GM12878 (cell line): ENCODE measurements around the gene CSPG5. TPM values are rescaled to one million over a fixed set of nuclear protein-coding genes. Genes with fewer than 3 reads are reported as not detected.

Experiments used
- ATAC-seq: fragments of 200-7000 bp; cut with Tn5 transposase; 3 replicates; pipeline ENCODE4 v1.9.1; 2020; ENCODE audit warnings: mild to moderate bottlenecking, moderate library complexity
- BruUV-seq: library from RNA; stranded (reverse); fragments of 400-500 nt; replicated peaks from 2 replicates; lab custom pipeline; 2021; lab: Mats Ljungman, UMichigan
- CTCF ChIA-PET: fragments of 300-600 bp; sonication (Branson Sonifier 250); formaldehyde crosslinking; extraction: SDS; loops from one replicate; lab custom pipeline; 2021; ENCODE audit warnings: inconsistent platforms; lab: Yijun Ruan, JAX
- POLR2A ChIA-PET: fragments of 350-600 bp; formaldehyde crosslinking; extraction: SDS; loops from one replicate; lab custom pipeline; 2021; ENCODE audit warnings: inconsistent platforms; lab: Charles Lee
- RAD21 ChIA-PET: fragments of 300-600 bp; sonication (Branson Sonifier 250); formaldehyde crosslinking; loops from one replicate; lab custom pipeline; 2023; ENCODE audit warnings: antibody characterized with exemption; ENCODE audit not compliant: unreplicated experiment; lab: Charles Lee
- SMC1A ChIA-PET: fragments of 300-600 bp; sonication (Branson Sonifier 250); formaldehyde crosslinking; loops from one replicate; lab custom pipeline; 2023; ENCODE audit not compliant: unreplicated experiment, uncharacterized antibody; lab: Charles Lee
- DNase-seq: peaks from one replicate; pipeline ENCODE4 v3.0.0-alpha.2; 2011; ENCODE audit warnings: low read depth, low spot score
- FAIRE-seq: peaks from 3 replicates; lab custom pipeline; 2011; peaks lifted over from hg19 to GRCh38; lab: Jason Lieb, UNC
- H2AFZ ChIP-seq: 2 replicates; pipeline ENCODE4 v1.6.0; 2011; ENCODE audit warnings: low read depth, low read length, control low read depth; ENCODE audit not compliant: control insufficient read depth
- H3K27ac ChIP-seq: 2 replicates; pipeline ENCODE4 v1.5.1; 2011; ENCODE audit warnings: control low read depth; ENCODE audit not compliant: control insufficient read depth, insufficient read depth
- H3K27me3 ChIP-seq, 2 experiments: replicated peaks in 1 of 2; 2 replicates each; pipeline versions ENCODE4 v1.6.0 to v1.6.1; 2011; ENCODE audit warnings: low read length in 1 of 2; ENCODE audit not compliant: control insufficient read depth in 2 of 2, insufficient read depth in 2 of 2
- H3K36me3 ChIP-seq, 2 experiments: 2 replicates each; pipeline ENCODE4 v1.5.1; 2011; ENCODE audit warnings: low read length in 1 of 2; ENCODE audit not compliant: control insufficient read depth in 2 of 2, insufficient read depth in 2 of 2
- H3K4me1 ChIP-seq: 2 replicates; pipeline ENCODE4 v1.6.1; 2011; ENCODE audit warnings: mild to moderate bottlenecking, low read length, moderate library complexity, mixed read lengths; ENCODE audit not compliant: control insufficient read depth, insufficient read depth
- H3K4me2 ChIP-seq: 2 replicates; pipeline ENCODE4 v1.6.0; 2011; ENCODE audit warnings: control low read depth; ENCODE audit not compliant: control insufficient read depth, insufficient read depth
- H3K4me3 ChIP-seq: fragments of 200-600 bp; sonication (generic); 2 replicates; pipeline ENCODE4 v1.5.1; 2016
- H3K79me2 ChIP-seq: 2 replicates; pipeline ENCODE4 v1.6.0; 2011; ENCODE audit warnings: low read length; ENCODE audit not compliant: control insufficient read depth, insufficient read depth
- H3K9ac ChIP-seq: 2 replicates; pipeline ENCODE4 v1.8.0; 2011; ENCODE audit warnings: low read length, control low read depth, mixed read lengths; ENCODE audit not compliant: control insufficient read depth, insufficient read depth
- H3K9me3 ChIP-seq: replicated peaks from 3 replicates; pipeline ENCODE4 v1.5.1; 2011; ENCODE audit warnings: mild to moderate bottlenecking, low read length; ENCODE audit not compliant: control insufficient read depth, insufficient read depth
- H4K20me1 ChIP-seq: 2 replicates; pipeline ENCODE4 v1.6.0; 2011; ENCODE audit not compliant: control insufficient read depth, insufficient read depth
- CEBPB ChIP-seq, 2 experiments: fragments of 150-350 bp in 1 of 2; IDR thresholded peaks; 2 replicates each; pipeline ENCODE4 v1.6.1; 2012 to 2014; ENCODE audit warnings: low read depth in 2 of 2, low read length in 2 of 2, borderline replicate concordance in 1 of 2, inconsistent platforms in 1 of 2
- E2F8 ChIP-seq: fragments of 450-650 bp; IDR thresholded peaks from 2 replicates; pipeline ENCODE4 v1.6.1; 2018; ENCODE audit warnings: mild to moderate bottlenecking, low read depth, moderate library complexity; ENCODE audit not compliant: partially characterized antibody
- E4F1 ChIP-seq: fragments of 450-650 bp; IDR thresholded peaks from 2 replicates; pipeline ENCODE4 v1.6.1; 2018; ENCODE audit warnings: borderline replicate concordance, mild to moderate bottlenecking; ENCODE audit not compliant: partially characterized antibody
- KLF5 ChIP-seq: fragments of 450-650 bp; IDR thresholded peaks from 2 replicates; pipeline ENCODE4 v1.6.1; 2014; ENCODE audit warnings: mild to moderate bottlenecking; ENCODE audit not compliant: partially characterized antibody
- NBN ChIP-seq: fragments of 450-650 bp; IDR thresholded peaks from 2 replicates; pipeline ENCODE4 v1.6.1; 2016
- NFIC ChIP-seq: IDR thresholded peaks from 2 replicates; pipeline ENCODE4 v1.6.1; 2012; ENCODE audit warnings: low read depth, mild to moderate bottlenecking, inconsistent platforms, low read length, moderate library complexity
- NKRF ChIP-seq: fragments of 450-650 bp; conservative IDR thresholded peaks from 2 replicates; pipeline ENCODE4 v1.6.1; 2017; ENCODE audit warnings: mild to moderate bottlenecking, moderate library complexity
- PKNOX1 ChIP-seq: fragments of 450-650 bp; IDR thresholded peaks from 2 replicates; pipeline ENCODE4 v1.6.1; 2016; ENCODE audit warnings: mild to moderate bottlenecking
- TCF12 ChIP-seq: IDR thresholded peaks from 2 replicates; pipeline ENCODE4 v1.6.1; 2011; ENCODE audit warnings: low read depth, mild to moderate bottlenecking, low read length
- ZBTB40 ChIP-seq: fragments of 450-650 bp; IDR thresholded peaks from 2 replicates; pipeline ENCODE4 v1.6.1; 2016; ENCODE audit warnings: mild to moderate bottlenecking, moderate library complexity, borderline replicate concordance
- ZNF24 ChIP-seq: fragments of 450-650 bp; IDR thresholded peaks from 2 replicates; pipeline ENCODE4 v1.6.1; 2017; ENCODE audit warnings: antibody characterized with exemption, mild to moderate bottlenecking
- WGBS: methylation state at CpG from one replicate; pipeline ENCODE4 v1.1.6; 2016; ENCODE audit warnings: low lambda C conversion rate; ENCODE audit not compliant: insufficient replicate concordance, insufficient coverage; ENCODE audit errors: missing lambda C conversion rate; 5-methylcytosine and 5-hydroxymethylcytosine counted together
- in situ Hi-C: fragments of 300-500 bp; cut with MboI; formaldehyde crosslinking; loops from 9 replicates; pipeline ENCODE4 v1.14.3; 2018; ENCODE audit warnings: mixed read lengths
- intact Hi-C: fragments of 100-400 bp; cut with micrococcal nuclease; formaldehyde crosslinking; loops from one replicate; pipeline ENCODE4 v1.14.2; 2022; ENCODE audit not compliant: unreplicated experiment
- polyA plus RNA-seq, 11 experiments: library from polyadenylated mRNA; depleted of rRNA in 4 of 11; unstranded in 6 of 11; stranded (reverse) in 5 of 11; fragments of >200 nt; fragmentation: Nextera tagmentation in 4 of 11; fragmentation: Illumina TruSeq in 1 of 11; extraction: Ambion mirVana in 4 of 11; extraction: Trizol in 1 of 11; gene quantifications; 1 replicate in 1 of 11; 2 replicates in 10 of 11; pipeline versions ENCODE4 v1.2.1 to v1.2.3, GENCODE V29; 2011 to 2016; ENCODE audit warnings: inconsistent platforms in 2 of 11, missing spikeins in 2 of 11, low read depth in 1 of 11
- total RNA-seq, 4 experiments: library from RNA; depleted of rRNA in 3 of 4; stranded (reverse); fragments of >200 nt in 3 of 4; fragmentation: Illumina TruSeq in 1 of 4; extraction: Trizol in 1 of 4; gene quantifications; 2 replicates each; pipeline versions ENCODE4 v1.2.1 to v1.2.3, GENCODE V29; 2013 to 2021

The CSPG5 gene
- total and polyA plus RNA-seq, 10 of the 15 experiments (the other 5 are each of a cell fraction or from before 2014, with no cell fraction given) = 0.08 to 0.17 TPM; not detected in 8

- in situ Hi-C loops = no loop called here
- BruUV-seq = no TSS peak
- TF ChIP-seq PKNOX1 (no peak), CEBPB (IDR thresholded peaks at IDR 0.05; ENCODE audit: borderline replicate concordance in 1 of 2, low read depth in 2 of 2, low read length in 2 of 2) (no peak), ZNF24 (no peak), TCF12 (no peak), E4F1 (no peak), E2F8 (no peak), NBN (no peak), KLF5 (no peak), NKRF (no peak), NFIC (no peak), ZBTB40 (no peak)
Measured at GRCh38 chr3:47590216-47590615, 11.6 kb upstream of the CSPG5 start.

More at GRCh38 chr3:47590216-47590615, 11.6 kb upstream of the CSPG5 start:
- Histone ChIP-seq H3K4me2 (no peak overlapping the region), H3K79me2 (no peaks in the 10 kb centered on the region), H3K4me1 (no peaks in the 10 kb centered on the region), H3K9ac (no peak overlapping the region), H4K20me1 (no peaks in the 10 kb centered on the region; the same call in 1 of the 2 replicates), H3K4me3 (no peak overlapping the region), H3K36me3 (peaks cover 19 to 39% of the 10 kb centered on the region in 2 experiments), H3K27ac (no peak overlapping the region), H3K9me3 (no peaks in the 10 kb centered on the region), H2AFZ (no peak overlapping the region), H3K27me3 (no peaks in the 10 kb centered on the region)
- CTCF ChIA-PET = interaction anchor here (0.6 to 1.3 kb wide), 2 partner anchors 68 to 302 kb away, joined by 3 read pairs; no protein-coding TSS in a partner anchor
- SMC1A ChIA-PET = interaction anchor here (1.0 to 1.5 kb wide), 2 partner anchors 18 to 380 kb away, joined by 3 to 5 read pairs; no protein-coding TSS in a partner anchor
- ATAC-seq (no peak), FAIRE-seq (no peak), DNase-seq (no peak)
- RAD21 ChIA-PET = no interaction called here
- POLR2A ChIA-PET = no interaction called here
- intact Hi-C loops = no loop called here
- 65% methylated on average over 2 of the region's 2 CpGs for WGBS
